Measurements from ENCODE around the gene PNMA3. TPM values are rescaled to one million over a fixed set of nuclear protein-coding genes. Genes with fewer than 3 reads are reported as not detected.

Gene PNMA3
- total RNA-seq, 2 donors from 2014 or later: 0.63 to 2.6 TPM

DNA sequence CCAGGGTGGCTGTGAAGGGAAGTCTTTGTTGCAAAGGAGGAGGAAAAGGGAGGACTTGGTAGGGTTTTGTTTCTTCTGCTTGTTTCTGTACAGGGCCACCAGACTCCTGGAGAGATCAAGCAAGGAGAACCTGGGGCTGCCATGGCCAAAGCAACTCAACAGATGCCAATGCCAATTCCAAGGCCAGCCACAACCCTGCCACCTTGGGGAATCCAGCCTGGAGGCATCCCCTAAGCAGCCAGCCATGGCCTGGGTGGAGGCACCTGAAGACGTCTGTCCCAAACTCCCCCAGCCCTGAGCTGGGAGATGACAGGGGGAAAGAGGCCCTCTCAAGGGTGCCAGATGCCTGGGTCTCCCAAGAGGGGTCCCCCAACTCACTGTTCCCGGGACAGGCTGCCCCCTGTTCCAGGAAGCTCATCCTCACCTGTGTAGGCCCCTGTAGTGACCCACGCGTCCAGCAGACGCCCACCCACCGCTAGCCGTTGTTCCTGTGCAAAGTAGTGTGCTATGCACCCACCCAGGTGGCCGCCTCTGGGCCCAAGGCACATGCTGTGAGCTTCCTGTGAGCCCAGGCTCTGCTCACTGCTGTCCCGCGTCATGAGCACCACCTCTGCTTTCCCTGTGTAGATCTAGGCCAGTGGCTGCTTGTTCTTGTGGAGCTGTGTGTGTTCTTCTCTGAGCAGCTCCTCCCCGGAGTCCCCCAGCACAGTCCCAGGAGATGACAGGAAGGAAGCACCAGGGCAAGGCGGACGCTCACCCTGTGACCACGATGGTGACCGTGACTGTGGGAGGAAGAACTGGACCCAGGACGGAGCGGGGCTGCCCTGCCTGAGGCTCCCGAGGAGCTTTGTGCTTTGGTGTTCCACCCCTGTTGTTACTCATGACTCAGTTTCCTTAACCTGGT is 3.2 kb downstream of the PNMA3 start:
- TF ChIP-seq, protein P1, sequence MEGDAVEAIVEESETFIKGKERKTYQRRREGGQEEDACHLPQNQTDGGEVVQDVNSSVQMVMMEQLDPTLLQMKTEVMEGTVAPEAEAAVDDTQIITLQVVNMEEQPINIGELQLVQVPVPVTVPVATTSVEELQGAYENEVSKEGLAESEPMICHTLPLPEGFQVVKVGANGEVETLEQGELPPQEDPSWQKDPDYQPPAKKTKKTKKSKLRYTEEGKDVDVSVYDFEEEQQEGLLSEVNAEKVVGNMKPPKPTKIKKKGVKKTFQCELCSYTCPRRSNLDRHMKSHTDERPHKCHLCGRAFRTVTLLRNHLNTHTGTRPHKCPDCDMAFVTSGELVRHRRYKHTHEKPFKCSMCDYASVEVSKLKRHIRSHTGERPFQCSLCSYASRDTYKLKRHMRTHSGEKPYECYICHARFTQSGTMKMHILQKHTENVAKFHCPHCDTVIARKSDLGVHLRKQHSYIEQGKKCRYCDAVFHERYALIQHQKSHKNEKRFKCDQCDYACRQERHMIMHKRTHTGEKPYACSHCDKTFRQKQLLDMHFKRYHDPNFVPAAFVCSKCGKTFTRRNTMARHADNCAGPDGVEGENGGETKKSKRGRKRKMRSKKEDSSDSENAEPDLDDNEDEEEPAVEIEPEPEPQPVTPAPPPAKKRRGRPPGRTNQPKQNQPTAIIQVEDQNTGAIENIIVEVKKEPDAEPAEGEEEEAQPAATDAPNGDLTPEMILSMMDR (IDR thresholded peaks at IDR 0.05): no peak
- DNase-seq (ENCODE audit: low spot score): no peak
- no peaks in the 10 kb centered on the region for H3K36me3 ChIP-seq
- H3K27me3 ChIP-seq: no peaks in the 10 kb centered on the region
- no peak overlapping the region for H3K4me3 ChIP-seq
- peaks cover 0 to 13% of the 10 kb centered on the region in 2 donors for H3K4me1 ChIP-seq
- H3K9me3 ChIP-seq: no peaks in the 10 kb centered on the region
- no peak overlapping the region for H3K27ac ChIP-seq

DNA sequence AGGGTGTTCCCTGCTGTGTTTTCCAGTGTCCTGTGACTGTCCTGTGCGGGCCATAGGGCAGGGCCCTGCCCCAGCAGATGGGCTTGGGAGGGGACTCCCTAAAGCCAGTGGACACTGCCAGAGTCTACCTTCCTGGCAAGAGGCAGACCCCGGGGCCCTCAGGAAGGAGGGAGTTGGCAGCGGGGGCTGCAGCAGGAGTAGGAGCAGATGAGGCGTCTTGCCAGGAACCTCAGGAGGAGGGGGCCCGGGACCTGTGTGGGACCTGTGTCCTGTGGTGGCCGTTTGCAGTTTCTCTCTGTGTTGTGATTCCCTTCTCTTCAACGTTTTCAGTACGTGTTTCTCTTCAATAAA is 3.8 kb downstream of the PNMA3 start:
- TF ChIP-seq, protein P1 (IDR thresholded peaks at IDR 0.05): no peak
- no peak for DNase-seq (ENCODE audit: low spot score)
- Histone ChIP-seq H3K36me3 (no peaks in the 10 kb centered on the region), H3K4me1 (peaks cover 0 to 13% of the 10 kb centered on the region in 2 donors), H3K27me3 (no peaks in the 10 kb centered on the region), H3K27ac (no peak overlapping the region), H3K4me3 (no peak overlapping the region), H3K9me3 (no peaks in the 10 kb centered on the region)

DNA sequence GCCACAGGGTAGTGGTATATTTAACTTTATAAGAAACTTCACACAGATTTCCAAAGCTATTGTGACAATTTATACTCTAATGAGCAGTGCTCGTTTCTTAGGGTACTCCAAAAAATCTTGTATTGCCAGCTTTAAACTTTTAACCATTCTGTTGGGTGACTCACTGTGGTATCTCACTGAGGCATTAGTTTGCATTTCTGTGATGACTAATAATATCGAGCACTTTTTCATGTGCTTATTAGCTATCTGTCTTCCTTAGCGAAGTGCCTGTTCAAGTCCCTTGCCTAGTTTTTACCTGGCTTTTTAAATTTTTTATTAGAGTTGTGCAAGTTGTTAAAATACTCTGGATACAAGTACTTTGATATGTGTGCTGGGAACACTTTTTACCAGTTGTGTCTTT is 5.5 kb downstream of the PNMA3 start:
- DNase-seq (ENCODE audit: low spot score): no peak
- no peaks in the 10 kb centered on the region for H3K9me3 ChIP-seq
- TF ChIP-seq, protein P1 (IDR thresholded peaks at IDR 0.05): no peak
- no peak overlapping the region for H3K4me3 ChIP-seq
- H3K27ac ChIP-seq: no peak overlapping the region
- peaks cover 0 to 13% of the 10 kb centered on the region in 2 donors for H3K4me1 ChIP-seq
- no peaks in the 10 kb centered on the region for H3K27me3 ChIP-seq
- no peaks in the 10 kb centered on the region for H3K36me3 ChIP-seq

DNA sequence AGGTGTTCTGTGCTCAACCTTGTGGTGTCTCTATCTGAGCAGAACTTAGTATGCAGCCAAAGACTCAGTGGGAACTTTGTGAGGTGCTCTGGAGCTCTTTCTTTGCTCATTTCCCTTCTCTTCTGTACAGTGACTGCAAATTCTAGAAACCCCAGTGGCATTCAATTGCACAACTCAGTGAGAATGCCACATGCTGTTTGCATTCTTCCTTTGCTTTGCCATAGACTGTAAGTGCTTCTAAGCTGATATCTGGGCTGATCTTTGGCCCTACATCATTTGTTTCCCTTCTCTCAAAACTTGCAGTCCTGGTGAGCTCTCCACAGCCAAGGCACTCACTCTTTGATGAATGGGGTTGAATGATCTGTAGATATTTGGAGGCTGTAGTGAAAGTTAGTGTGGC is 7.0 kb downstream of the PNMA3 start:
- no peak overlapping the region for H3K27ac ChIP-seq
- H3K27me3 ChIP-seq: no peaks in the 10 kb centered on the region
- TF ChIP-seq, protein P1 (IDR thresholded peaks at IDR 0.05): no peak
- peaks cover 0 to 6% of the 10 kb centered on the region in 2 donors for H3K4me1 ChIP-seq
- H3K36me3 ChIP-seq: no peaks in the 10 kb centered on the region
- H3K9me3 ChIP-seq: no peaks in the 10 kb centered on the region
- no peak for DNase-seq (ENCODE audit: low spot score)
- no peak overlapping the region for H3K4me3 ChIP-seq

DNA sequence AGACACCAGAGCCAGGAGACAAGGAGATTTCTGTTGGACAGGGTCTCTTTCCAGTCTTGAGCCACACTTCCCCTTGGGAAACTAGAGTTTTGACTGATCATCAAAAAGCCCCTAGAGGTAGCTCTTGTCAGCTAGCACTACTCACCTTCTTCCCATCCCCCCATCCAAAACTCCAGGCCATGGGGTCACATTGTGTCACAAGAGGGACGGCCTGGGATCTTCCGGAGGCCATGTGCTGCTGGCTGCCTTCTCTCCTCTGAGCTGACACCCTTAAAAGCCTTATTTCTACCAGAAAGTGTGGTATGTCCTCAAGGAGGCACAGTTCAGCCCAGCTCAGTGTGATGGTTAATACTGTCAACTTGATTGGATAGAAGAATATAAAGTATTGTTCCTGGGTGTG is 7.8 kb downstream of the PNMA3 start:
- no peaks in the 10 kb centered on the region for H3K27me3 ChIP-seq
- H3K9me3 ChIP-seq: no peaks in the 10 kb centered on the region
- no peak for DNase-seq (ENCODE audit: low spot score)
- no peaks in the 10 kb centered on the region for H3K36me3 ChIP-seq
- peaks cover 0 to 6% of the 10 kb centered on the region in 2 donors for H3K4me1 ChIP-seq
- no peak overlapping the region for H3K4me3 ChIP-seq
- TF ChIP-seq, protein P1 (IDR thresholded peaks at IDR 0.05): no peak
- no peak overlapping the region for H3K27ac ChIP-seq

Measured in right atrium auricular region (tissue), 2 donors.